ENCODE results near the gene TEX35.
"Not testable (repeated sequence)": the region's sequence is repeated elsewhere in the genome, so short reads cannot be mapped to it uniquely, and the experiment has no call there.

The TEX35 gene

DNA sequence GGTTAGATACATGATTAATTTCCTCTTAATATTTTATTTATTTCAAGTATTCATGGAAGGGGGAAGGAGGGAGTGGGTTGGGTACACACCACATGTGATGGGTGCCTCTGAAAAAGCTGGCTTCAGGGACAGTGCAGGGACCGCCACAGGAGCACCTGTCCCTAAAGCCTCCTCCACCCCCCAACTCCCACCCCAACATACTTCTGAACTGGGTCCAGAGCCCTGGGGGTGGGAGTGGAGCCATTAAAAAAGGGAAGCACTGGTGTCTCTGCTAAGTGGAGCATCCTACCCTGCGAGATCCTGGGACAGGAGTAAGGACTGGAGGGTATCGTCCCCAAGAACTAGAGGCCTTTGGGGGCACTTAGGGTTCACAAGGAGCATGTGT lies 10.6 kb upstream of the TEX35 start:
- H3K4me3 ChIP-seq (replicated peaks in 1 of 2; ENCODE audit: low read depth in 2 of 2, low read length in 2 of 2), result no peak overlapping the region
- TF ChIP-seq, protein P1, sequence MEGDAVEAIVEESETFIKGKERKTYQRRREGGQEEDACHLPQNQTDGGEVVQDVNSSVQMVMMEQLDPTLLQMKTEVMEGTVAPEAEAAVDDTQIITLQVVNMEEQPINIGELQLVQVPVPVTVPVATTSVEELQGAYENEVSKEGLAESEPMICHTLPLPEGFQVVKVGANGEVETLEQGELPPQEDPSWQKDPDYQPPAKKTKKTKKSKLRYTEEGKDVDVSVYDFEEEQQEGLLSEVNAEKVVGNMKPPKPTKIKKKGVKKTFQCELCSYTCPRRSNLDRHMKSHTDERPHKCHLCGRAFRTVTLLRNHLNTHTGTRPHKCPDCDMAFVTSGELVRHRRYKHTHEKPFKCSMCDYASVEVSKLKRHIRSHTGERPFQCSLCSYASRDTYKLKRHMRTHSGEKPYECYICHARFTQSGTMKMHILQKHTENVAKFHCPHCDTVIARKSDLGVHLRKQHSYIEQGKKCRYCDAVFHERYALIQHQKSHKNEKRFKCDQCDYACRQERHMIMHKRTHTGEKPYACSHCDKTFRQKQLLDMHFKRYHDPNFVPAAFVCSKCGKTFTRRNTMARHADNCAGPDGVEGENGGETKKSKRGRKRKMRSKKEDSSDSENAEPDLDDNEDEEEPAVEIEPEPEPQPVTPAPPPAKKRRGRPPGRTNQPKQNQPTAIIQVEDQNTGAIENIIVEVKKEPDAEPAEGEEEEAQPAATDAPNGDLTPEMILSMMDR (IDR thresholded peaks at IDR 0.05; ENCODE audit: low read depth, low read length), result no peak
- DNase-seq (ENCODE audit: low read depth in 2 of 2), result no peak

- TF ChIP-seq, protein P1 (IDR thresholded peaks at IDR 0.05; ENCODE audit: low read depth, low read length), result no peak
- DNase-seq (ENCODE audit: low read depth in 2 of 2), result no peak
- H3K4me3 ChIP-seq (replicated peaks in 1 of 2; ENCODE audit: low read depth in 2 of 2, low read length in 2 of 2), result no peak overlapping the region
These were observed 10.1 kb upstream of the TEX35 start for GRCh38 chr1:178502856-178503255.

GRCh38 chr1:178503316-178503715 lies 9.6 kb upstream of the TEX35 start:
- H3K4me3 ChIP-seq (replicated peaks in 1 of 2; ENCODE audit: low read depth in 2 of 2, low read length in 2 of 2); DNase-seq (ENCODE audit: low read depth in 2 of 2): not testable (repeated sequence)

DNA sequence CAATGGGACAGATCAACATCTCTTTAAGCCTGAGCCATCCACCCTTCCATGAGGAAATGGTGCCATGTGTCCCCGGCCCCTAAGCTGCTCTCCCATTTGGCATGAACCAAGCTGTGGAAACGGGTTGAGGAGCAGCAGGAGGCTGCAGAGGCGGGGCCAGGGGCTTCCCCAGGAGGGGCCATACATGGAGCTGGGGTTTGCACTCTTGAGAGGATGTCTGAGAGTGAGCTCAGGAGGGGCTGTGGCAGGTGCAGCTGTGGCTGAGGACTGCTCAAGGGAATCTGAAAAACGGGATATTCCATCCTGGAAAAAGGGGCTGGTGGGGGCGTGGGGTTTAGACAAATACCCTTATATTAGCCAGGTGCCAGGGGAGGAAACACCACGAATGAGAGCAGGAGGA lies 9.1 kb upstream of the TEX35 start:
- H3K4me3 ChIP-seq (replicated peaks in 1 of 2; ENCODE audit: low read depth in 2 of 2, low read length in 2 of 2), result no peak overlapping the region
- TF ChIP-seq, protein P1 (IDR thresholded peaks at IDR 0.05; ENCODE audit: low read depth, low read length), result no peak
- DNase-seq (ENCODE audit: low read depth in 2 of 2), result no peak

DNA sequence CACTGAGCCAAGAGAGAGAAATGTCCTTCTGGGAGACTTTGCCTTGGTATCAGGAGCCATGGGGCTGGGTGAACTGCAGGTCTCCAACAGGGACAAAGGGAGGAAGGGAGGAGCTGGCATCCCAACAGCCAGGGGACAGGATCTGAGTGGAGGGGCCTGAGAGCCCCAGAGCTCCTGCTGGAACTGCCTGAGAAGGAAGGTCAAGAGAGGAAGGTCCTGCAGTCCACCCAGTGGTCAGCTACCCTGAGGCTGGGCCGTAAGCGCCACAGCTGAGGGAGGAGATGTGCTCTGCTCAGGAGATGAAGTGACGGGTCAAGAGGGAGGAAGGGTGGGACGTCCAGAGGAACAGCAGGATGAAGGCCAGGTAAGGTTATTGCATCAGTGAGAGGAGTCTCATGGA lies 8.6 kb upstream of the TEX35 start:
- no peak overlapping the region for H3K4me3 ChIP-seq (replicated peaks in 1 of 2; ENCODE audit: low read depth in 2 of 2, low read length in 2 of 2)
- TF ChIP-seq, protein P1 (IDR thresholded peaks at IDR 0.05; ENCODE audit: low read depth, low read length), result no peak
- DNase-seq (ENCODE audit: low read depth in 2 of 2), result no peak

- TF ChIP-seq, protein P1 (IDR thresholded peaks at IDR 0.05; ENCODE audit: low read depth, low read length), result no peak
- no peak for DNase-seq (ENCODE audit: low read depth in 2 of 2)
- no peak overlapping the region for H3K4me3 ChIP-seq (replicated peaks in 1 of 2; ENCODE audit: low read depth in 2 of 2, low read length in 2 of 2)
These were observed 6.7 kb upstream of the TEX35 start for GRCh38 chr1:178506177-178506576.

DNA sequence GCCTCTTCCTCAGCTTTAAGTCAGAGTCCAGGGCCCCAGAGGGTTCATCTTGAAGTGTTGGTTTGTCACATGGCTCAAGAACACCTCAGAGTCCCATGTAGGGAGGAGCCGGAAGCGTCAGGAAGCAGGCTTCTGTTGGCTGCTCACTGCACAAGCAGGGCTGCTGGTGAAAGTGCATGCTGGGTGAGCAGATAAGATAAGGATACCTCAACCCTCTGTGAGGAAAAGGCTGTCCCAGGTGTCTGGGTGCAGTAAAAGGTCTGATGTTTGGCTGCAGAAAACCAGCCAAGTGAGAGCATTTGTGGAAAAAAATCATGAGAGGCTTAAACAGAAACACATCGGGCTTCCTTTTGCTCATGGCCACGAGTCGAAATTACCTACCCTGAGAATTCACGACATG lies 6.2 kb upstream of the TEX35 start:
- no peak overlapping the region for H3K4me3 ChIP-seq (replicated peaks in 1 of 2; ENCODE audit: low read depth in 2 of 2, low read length in 2 of 2)
- DNase-seq (ENCODE audit: low read depth in 2 of 2), result no peak
- TF ChIP-seq, protein P1 (IDR thresholded peaks at IDR 0.05; ENCODE audit: low read depth, low read length), result no peak

Data from cardiac fibroblast (primary cell).